Kidney glomerular epithelial cell (primary cell): ENCODE results near the gene RIN3.

Source experiments
- DNase-seq: peaks from one replicate; lab custom pipeline; 2025; lab: John Stamatoyannopoulos, UW

Gene RIN3

DNA sequence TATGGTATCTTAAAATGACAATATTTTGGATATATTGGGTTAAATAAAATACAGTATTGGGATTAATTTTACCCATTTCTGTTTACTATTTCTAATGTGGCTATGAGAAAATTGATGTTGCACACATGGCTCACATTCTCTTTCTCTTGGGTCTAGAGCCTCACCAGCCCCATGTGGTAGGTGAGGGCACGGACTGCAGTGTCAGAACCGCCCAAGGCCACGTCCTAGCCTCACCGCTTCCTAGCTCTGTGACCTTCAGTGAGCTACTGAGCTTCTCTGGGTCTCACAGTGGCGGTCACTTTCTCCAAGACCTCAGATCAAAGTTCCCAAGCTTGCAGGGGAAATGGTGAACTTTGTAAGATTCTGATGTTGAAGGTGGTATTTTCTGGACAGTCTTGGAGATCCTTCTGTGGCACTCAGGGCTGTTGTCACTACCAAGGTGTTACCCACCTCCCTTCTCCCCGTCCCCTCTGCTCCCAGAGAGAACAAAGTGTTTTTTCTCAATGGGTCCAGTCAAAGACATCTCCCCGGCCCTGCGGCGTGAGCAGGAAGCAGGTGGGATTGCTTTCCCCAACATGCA is 87.6 kb downstream of the RIN3 start:
- no peak for DNase-seq

DNA sequence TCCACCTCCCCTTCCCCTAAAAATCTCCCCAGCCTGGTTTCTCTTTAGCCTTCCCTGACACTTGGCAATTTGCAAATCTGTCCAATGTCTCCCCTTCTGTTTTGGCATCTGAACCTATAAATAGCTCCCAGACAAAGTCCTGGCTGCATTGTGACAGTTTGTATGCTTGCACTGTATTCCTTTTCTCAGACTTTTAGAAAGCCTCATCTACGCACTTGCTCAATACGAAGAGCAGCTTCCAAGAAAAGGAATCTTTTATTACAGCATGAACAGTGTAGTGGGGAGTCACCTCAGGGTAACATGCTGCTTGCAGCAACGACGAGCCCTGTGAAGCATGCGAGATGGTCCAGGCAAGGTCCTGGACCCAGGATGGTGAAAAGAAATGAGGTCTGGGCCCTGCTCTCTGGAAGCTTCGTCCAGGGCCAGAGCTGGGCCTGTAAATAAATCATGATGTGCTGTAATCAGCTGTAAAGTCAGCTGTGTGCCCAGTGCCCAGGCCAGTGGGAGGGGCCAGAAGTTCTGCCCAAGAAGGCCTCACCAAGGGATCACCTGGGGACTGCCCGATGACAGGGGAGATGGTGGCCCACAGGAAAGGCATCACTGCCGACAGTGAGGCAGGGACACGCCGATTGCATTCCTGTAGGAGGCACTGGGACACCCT is 88.3 kb downstream of the RIN3 start:
- DNase-seq = no peak

DNA sequence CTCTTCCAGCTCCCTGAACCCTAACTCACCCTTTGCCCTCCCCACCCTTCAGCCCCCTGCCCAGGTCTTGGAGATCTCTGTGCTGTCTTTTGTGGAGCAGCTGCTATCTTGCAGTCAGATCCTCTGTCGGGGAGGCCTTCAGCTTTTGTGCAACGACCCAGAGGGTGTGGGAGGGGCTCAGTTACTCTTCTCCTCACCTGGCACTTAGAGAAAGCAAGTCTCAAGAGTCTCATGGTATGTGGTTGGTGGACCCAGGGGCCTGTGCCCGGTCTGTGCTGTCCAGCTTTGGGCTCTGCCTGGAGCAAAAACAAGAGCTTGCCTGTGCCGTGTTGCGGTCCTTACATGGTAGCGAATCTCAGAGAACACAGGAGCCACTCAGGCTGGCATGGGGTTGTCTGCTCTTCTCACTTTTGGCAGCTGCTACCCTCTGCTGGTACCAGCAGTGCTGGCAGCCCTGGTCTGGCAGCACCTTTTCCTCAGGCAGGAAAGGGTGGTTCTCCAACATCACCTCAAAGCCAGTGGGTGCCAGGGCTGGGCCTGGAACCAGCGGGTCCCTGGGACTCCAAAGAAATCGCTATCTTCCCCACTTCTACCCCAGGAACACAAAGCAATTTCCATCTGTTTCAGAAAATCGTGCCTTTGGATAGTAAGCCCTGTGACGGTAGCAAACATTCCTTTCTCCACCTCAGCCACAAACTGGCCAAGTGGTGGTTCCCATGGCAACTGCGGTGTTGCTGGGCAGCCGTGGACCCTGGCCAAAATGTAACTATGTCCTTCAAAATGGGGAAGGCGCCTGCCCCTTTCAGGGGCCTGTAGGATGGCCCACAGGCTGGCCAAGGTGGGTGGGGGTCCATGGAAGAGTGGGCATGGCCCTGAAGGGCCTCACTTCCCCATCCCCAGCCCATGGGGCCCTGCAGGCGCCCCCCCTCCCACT is 90.0 kb downstream of the RIN3 start:
- DNase-seq = peak; percentile 26

DNA sequence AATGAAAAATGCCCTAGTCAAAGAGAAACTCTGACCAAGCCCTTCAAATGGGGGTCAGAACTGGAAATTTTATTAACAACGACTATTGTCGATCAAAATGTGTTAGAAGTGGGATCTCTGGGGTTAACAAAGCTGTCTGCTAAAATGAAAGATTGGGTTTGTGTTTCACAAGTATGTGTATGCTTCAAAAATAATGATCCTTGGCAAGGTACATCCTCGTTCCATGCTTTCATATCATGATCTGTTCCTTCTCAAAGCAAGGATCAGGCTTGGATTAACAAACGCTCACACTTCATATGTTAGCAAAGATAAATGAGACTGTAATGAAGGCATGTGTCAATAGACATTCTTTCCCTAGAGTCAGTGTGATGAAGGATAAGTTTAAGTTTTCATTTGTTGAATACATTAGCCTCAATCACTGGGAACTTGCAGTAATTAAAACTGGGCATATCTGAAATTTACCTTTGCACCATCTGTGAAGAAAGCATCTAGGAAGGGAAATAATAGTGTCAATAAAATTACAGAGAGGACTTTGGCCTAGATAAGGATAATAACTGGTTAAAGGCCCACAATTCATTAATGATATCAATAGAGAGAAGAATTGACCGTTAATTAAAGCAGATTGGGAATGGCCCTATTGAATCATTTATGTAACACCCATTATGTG is 91.8 kb downstream of the RIN3 start:
- DNase-seq = no peak

DNA sequence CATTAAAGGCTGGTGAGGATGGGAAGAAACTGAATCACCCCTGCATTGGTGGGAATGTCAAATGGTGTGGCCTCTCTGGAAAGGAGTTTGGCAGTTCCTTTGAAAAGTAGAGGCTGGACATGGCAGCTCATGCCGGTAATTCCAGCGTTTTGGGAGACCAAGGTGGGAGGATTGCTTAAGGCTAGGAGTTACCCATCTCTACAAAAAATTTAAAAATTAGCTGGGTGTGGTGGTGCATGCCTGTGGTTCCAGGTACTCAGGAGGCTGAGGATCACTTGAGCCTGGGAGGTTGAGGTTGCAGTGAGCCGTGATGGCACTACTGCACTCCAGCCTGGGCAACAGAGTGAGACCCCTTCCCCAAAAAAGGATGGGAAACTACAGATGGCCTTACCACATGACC is 93.7 kb downstream of the RIN3 start:
- no peak for DNase-seq

DNA sequence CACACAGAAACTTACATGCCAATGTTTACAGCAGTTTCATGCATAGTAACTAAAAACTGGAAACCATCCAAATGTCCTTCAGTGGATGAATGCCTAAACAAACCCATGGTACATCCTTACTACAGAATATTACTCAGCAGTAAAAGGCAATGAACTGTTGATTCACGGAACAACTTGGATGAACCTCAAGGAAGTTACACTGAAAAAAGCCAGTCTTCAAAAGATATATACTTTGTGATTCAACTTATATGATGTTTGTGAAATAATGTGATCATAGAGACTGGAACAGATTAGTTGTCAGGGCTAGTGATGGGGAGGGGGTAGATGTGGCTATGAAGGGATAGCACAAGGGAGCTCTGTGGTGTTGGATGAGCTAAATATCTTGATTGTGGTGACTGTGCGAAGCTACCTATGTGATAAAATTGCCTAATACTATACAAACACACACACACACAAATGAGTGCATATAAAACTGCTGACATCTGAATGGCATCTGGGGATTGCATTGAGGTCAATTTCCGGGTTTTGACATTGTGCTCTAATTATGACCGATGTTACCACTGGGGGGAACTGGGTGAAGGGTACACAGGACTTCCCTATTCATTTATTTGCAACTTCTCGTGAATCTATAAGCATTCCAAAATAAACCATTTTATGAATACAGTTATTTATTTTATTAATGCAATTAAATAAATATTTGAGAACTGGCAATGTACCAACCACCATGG is 94.3 kb downstream of the RIN3 start:
- DNase-seq = peak; percentile 12

DNA sequence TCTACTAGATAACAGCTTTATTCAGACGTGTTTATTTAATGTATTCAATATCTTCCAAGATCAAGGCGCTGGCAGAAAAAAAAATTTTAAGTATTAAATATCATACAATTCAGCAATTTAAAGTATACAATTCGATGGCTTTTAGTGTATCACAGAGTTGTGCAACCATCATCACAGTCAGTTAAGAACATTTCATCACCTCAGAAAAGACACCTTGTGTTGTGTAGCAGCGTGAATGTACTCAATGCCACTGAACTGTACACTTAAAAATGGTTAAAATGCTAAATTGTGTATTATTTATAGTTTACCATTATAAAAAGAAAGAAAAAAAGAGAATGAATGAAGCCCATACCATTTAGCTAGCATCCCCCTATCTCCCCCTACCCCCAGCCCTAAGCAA is 96.4 kb downstream of the RIN3 start:
- DNase-seq = no peak

DNA sequence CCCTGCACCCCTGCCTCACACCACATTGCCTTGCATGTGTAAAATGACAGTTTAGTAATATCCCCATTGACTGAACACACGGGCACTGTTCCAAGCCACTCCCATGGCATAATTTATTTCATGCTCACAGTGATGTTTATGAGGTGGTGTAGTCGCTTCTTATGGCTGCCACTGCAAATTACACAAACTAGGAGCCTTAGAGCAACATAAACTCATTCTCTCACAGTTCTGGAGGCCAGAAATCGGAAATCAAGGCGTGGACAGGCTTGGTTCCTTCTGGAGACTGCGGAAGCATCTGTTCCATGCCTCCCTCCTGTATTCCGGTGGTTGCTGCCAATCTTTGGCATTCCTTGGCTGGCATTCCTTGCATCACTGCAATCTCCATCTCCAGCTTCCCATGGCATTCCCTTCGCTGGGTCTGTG is 97.3 kb downstream of the RIN3 start:
- DNase-seq = no peak

DNA sequence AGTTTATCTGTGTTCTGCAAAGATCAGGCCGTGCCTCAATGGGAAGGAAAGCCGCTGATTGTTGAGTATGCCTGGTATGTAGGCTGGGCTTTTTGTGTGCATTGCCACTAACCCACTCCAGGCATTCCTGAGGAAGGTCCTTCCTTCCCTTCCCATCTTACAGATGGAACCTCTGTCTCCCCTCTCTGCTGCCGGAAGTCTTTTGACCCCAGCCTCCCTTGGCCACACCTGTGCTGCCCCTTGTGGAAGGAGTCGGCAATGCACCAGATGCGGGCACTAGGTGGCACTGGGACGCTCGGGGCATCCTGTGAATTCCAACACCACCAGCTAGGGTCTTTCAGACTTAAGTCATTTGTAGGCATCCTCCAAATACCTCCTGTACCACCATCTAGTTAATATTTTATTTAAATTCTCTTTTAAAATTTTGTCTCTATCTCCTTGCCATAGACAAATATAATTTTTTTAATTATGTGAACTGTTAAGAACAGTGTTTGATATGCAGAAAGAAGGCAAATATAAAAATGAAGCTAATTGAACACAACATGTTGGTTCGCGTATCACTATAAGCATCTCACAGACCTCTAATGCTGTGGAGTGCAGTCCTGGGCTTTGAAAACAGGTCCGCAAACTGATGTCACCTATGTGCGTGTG is 99.6 kb downstream of the RIN3 start:
- DNase-seq = no peak

DNA sequence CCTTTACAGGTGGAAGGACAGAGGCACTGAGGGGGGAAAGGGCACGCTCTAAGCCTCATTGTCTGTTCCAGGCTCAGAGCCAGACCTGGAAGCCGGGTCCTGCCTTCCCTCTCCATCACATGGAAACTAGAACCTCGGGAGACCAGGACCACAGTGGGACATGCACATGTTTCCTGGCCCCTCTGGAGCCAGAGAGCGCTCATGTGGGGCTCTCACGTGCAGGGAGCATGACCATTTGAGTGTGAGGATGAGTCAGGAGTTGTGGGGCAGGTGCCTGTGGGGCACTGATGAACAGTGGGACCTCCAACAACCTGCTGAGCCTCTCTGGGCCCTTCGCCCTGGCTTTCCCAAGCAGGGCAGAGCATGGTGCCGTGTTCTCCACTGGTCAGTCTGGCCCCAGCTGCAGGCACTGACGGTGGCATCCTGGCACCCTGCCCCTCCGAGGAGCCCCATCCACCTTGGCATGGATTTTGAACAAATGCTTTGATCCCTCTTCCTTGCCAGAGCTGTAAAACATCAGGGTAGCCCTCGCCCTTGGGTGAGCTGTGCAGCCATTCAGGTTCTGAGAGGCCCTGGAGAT is 100.2 kb downstream of the RIN3 start:
- no peak for DNase-seq

DNA sequence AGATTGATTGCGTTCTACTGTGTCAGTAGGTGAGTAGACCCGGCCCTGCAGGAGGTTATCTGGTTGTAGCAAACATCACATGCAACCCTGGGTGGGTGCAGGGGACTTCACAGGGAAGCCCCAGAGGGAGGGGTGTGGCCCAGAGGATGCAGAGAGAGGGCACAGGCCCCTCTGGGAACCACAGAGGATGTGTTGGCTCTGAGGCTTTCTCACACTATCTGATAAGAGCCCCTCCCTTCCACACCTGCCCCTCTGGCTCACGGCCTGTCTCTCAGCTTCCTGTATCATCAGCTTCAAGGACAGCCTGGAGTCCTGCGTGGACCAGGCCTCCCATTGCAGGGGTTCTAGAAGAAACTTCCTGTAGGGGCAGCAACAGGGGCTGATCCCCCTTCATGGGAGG is 101.9 kb downstream of the RIN3 start:
- DNase-seq = no peak

DNA sequence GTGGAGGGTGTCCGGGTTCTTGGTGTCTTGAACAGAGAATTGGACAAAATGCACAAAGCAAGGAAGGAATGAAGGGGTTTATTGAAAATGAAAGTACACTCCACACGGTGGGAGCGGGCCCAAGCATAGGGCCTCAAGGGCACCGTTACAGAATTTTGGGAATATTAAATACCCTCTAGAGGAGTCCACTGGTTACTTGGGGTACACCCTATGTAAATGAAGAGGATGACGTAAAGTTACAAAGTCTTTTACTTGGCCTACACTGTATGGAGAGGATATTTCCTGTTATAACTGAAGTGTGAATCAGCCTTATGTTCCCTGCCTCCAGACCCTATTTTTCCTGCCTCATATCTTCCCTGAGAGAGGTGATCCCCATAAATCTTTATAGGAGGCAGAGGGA is 102.6 kb downstream of the RIN3 start:
- no peak for DNase-seq

DNA sequence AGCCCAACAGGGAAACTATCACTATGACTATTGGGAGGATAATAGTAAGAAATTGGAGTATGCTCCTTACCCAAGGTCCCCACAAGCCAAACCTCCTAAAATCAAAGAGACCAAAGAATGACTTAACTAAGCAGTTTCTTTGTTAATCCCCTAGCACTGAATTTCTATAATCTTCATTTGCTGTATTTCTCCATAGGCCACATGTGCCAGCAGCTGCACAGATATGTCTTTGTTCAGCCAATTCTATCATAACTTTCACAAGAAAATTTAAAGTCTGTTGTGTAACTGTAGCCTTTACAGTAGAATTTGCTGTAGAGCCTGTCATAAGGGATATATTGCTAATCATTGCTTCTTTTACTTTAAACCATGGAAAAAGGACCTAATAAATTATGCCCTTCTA is 104.0 kb downstream of the RIN3 start:
- DNase-seq = no peak

DNA sequence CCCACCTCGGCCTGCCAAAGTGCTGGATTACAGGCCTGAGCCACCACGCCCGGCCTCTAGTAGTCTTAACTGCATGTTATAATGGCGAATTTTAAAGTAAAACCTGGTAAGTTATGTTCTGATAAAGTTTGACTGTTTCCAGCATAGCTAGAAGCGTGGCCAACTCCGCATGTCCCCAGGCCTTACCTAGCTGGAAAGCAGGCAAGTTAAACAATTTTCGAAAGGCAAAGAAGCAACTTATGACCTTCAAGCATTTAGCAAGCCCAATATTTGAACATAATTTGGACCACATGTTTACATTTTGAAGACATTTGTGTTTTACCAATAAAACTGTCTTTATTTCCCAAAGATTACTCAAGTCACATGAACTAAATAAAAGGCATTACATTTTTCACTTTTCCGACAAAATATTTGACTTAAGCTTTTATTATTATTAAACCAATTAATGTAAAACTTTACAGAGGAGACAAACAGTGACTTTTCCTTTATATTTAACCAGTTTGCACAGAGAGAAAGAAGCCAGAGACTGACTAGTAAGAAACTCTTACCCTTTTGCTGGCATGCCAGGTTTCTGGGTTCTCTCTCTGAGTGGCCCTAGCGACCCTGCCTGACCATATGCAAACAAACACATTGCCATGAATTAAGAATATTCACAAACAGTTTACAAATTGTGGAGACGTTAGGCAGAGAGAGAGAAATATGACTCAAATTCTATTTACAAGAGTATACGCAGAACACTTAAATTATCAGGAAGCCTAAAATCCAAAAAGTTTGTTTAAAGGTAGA is 106.3 kb downstream of the RIN3 start:
- DNase-seq = no peak

DNA sequence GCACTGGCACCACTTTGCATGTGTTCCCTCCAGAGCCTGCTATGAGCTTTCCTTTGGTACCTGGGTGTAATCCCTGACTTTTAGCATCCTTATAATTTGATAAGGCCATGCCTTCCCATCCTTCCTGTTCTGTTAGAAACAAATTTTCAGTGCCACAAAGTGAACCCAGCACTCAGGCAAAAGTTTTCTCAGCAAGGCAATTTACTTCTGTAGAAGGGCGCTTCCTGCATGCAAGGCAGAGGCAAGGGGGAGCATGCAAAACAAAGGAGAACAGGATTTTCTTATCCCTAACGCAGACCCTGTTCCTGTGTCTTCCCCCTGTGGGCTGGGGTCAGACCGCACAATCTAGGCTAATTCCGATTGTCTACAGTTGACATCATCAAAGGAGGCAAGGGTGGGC is 108.7 kb downstream of the RIN3 start:
- DNase-seq = no peak

DNA sequence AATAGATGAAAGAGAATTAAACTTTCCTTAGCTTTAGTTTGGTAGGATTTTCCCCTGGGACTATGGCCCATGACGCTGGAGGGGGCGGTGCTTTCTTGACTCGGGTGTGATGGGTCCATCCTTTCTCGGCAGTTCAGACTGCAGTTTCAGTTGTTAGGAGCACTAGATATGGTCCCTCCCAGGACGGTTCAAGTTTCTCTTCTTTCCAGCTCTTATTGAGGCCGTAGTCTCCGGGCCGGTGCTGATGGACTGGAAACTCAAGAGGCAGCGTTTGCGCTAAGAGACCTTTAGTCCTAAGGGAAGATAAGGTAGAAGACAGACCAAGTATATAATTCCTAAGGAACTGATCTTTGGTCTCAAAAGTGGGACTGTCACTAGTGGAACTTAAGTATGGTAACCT is 111.2 kb downstream of the RIN3 start:
- no peak for DNase-seq

DNA sequence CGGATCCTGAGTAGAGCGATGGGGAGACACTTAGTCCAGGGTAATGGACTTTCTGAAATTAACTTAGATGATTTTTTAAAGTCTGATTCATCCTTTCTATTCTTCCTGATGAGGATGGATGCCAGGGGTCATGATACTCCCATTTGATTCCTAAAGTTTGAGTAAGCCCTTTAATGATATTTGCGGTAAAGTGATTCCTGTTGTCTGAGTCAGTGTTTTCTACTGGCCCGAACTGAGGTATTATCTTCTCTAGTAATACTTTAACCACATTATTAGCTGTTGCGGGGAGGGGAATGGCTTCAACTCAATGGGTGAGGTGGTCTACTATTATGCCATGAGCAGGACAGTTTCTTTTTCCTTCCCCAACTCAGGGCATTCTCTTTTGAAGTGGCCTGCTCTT is 111.6 kb downstream of the RIN3 start:
- peak; percentile 94 for DNase-seq

DNA sequence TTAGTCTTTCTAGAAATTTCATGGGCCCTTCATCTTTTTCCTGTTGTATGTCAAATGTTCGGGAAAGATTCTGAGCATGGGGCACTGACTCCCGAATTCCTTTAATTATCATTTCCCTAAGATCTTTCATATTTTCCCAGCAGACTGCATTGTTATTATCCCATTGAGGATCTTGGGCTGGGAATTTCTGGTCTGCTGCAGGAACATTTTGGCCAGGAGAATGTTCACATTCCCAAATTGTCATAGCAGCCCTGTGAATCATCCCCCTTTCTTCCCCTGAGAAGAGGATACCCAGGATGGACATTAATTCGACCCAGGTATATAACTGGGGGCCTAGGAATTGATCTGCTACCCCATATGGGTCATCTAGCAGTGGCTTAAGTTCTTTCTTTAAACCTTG is 112.5 kb downstream of the RIN3 start:
- DNase-seq = no peak

DNA sequence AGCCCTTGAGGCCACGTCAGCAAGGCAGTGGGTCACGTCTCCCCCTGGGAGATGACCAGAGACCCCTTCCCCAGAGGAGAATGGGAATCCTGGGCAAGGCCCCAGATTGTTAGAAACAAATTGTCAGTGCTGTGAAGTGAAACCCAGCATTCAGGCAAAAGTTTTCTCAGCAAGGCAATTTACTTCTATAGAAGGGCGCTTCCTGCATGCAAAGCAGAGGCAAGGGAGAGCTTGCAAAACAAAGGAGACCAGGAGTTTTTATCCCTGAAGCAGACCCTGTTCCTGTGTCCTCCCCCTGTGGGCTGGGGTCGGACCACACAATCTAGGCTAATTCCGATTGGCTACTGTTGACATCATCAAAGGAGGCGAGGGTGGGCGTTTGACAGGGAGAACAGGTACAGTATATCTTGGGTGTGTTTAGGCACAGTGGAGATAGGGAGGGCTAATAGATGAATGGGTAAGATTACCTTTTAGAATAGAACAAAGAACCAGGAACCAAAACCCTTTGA is 114.2 kb downstream of the RIN3 start:
- DNase-seq = no peak

DNA sequence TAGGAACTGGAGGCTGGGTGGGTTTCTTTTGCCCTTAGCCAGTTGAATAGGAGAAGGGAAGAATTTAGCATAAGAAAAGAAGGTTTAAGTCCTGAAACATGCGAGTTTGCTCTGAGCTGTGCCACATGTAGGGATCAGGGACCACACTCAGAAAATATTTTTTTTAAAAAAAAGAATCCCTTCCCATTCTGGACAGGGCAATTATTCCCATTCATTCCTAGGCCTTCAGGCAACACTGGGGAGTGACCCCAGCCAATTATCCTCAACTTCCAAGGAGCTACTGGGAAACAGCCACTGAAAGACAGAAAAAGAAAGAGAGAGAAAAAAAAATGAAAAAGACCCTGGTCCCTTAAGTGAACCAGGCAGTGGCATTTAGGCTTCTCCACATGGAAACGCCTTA is 115.1 kb downstream of the RIN3 start:
- DNase-seq = no peak
